ENCODE measurements around the gene SERTAD3.

DNA sequence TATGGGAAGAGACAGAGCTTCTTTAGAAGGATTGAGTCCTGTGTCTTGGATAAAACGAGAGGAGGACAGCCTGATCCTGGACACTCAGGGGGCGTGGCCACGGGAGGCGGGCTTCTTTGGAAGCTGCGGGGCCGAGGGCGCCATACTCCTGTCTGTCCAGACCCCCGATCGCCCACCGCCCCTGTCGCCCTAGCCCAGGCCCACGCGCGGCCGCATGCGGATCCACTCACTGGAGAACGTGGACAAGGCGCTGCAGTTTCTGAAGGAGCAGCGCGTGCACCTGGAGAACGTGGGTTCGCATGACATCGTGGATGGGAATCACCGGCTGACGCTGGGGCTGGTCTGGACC is 45.7 kb upstream of the SERTAD3 start:
- TF ChIP-seq FOXP2 (optimal IDR thresholded peaks at IDR 0.05; ENCODE audit: borderline replicate concordance, extremely low read depth, extremely low read length, insufficient read depth) (no peak), SIN3A (IDR thresholded peaks at IDR 0.05; ENCODE audit: borderline replicate concordance, insufficient read depth, low read length) (no peak)

All from PFSK-1 (cell line).